HG02852 (cell line): ENCODE data around the gene PALS2.

Experiments used
- ATAC-seq: cut with Tn5 transposase; IDR thresholded peaks from one replicate; pipeline ENCODE4 v1.9.1; 2021; ENCODE audit warnings: mild to moderate bottlenecking, moderate library complexity; ENCODE audit not compliant: unreplicated experiment

PALS2 gene

DNA sequence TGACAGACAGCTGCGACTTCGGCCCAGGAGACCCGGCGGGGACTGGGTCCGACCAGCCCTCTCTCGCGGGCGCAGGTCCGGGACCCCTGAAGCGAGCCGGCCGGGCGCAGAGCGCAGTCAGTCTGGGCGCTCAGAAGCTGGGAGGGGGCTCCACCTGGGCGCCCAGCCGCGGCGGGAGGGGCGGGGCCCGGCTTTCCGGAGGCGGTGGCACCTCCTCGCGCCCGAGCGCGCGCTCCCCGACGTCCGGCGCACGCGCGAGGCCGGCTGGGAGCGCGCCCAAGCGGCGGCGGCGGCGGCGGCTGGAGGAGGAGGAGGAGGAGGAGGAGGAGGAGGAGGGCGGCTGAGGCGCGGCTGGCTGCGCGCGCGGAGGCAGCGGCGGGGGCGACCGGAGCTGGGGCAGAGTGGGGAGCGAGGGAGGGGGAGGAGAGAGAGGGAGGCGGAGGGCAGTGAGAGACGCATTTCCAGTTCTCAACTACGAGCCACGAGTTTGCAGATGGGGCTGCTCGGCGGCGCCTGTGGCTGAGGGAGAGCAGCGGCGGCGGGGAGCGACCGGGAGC, at the start of gene PALS2:
PALS2 (plus strand) TSS at position 456 of the 557 bp plus-strand sequence. CDS start 50,216 bp downstream, outside the sequence.
- ATAC-seq, result peak; percentile 42

- ATAC-seq, result no peak
Measured at GRCh38 chr7:24531255-24531654, 42.0 kb upstream of the PALS2 start.

DNA sequence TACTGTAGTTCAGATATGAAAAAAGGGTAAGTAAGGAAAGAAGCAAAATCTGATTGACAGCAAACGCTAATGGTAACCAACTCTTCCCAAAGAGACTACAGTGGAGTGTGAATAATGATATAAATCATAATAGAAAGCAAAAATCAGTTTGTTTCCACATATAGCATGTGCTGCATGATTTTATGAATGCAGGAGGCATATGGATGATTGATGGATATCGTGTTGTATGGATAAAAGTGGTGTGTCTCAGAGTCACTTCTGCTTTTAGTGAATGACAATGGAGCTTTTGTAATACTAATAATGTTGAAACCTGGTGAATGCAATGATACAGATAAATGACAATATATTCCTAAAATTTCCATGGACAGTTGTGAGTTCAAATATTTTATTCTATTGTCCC, 36.6 kb upstream of the PALS2 start:
- ATAC-seq, result no peak

DNA sequence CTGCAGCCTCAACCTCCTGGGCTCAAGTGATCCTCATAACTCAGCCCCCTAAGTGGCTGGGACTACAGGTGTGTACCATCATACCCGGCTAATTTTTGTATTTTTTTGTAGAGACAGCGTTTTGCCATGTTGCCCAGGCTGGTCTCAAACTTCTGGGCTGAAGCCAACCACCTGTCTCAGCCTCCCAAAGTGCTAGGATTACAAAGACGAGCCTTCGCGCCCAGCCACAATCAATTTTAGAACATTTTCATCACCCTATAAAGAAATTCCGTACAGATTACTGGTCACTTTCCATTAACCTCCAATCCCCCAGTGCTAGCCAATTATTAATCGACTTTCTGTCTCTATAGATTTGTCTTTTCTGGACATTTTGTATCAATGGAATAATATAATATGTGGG, 32.3 kb upstream of the PALS2 start:
- no peak for ATAC-seq

DNA sequence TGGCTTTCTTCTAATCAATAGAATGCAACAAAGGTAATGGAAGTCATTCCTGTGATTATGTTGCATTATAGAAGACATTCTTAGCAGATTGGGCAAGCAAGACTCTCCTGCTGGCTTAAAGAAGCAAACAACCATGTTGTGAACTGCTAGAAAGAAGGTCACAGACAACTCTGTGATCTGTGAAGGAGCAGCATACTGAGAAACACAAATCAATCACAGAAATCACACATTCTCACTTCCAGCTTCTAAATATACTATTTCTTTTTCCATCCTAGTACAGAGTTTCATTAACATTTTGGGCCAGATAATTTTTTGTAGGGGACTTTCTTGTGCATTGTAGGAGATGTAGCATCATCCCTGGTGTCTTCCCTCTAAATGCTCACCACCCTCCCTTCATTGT, 28.0 kb upstream of the PALS2 start:
- ATAC-seq, result no peak

- ATAC-seq, result no peak
Measured at GRCh38 chr7:24548390-24548789, 24.9 kb upstream of the PALS2 start.

GRCh38 chr7:24549991-24550390, 23.3 kb upstream of the PALS2 start:
- no peak for ATAC-seq

- no peak for ATAC-seq
Measured at GRCh38 chr7:24555184-24555583, 18.1 kb upstream of the PALS2 start.

DNA sequence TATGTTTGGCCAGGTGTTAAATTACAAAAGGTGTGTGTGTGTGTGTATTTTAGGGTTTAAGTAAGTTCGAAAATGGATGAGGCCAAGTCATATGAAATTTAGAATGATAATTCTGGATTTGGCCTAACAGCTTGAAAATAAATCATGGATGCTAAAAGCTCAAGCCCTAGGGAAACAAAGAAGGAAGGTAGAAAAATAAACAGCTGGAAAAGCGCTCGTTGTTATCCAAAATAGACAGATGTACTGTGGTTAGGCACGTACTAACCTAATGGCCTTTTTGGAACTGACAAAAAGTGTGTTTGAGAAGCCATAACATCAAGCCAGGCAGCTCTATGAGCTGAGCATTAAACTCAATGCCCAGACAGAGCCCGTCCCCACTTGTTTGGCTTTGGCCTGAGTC, 17.5 kb upstream of the PALS2 start:
- no peak for ATAC-seq

DNA sequence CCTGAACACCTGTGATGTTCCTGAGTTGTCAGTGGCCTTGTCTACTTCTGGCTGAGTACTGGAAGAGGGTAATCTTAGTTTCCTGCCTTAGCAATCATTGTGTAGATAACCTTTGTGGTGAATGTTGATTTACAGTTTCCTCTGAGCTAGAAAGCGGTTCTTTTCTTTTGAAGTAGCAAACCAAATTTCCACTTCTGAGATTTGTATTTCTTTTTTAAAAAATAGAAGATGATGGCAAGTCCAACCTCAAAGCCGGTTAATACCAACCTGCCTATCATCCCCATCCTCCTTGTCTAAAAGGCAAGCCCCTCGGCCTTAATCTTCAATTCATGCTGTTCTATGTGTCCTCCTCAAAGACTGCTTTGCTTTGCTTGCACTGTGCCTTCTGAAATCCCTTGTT, 12.5 kb upstream of the PALS2 start:
- ATAC-seq, result no peak

- no peak for ATAC-seq
Measured at GRCh38 chr7:24566274-24566673, 7.0 kb upstream of the PALS2 start.

GRCh38 chr7:24570983-24571382, 2.3 kb upstream of the PALS2 start:
- no peak for ATAC-seq

- no peak for ATAC-seq
Measured at GRCh38 chr7:24572016-24572392, 1.2 kb upstream of the PALS2 start.

- no peak for ATAC-seq
Measured at GRCh38 chr7:24572393-24572996, 757 bp upstream of the PALS2 start.

GRCh38 chr7:24573554-24574338, 494 bp downstream of the PALS2 start:
- peak; percentile 37 for ATAC-seq

DNA sequence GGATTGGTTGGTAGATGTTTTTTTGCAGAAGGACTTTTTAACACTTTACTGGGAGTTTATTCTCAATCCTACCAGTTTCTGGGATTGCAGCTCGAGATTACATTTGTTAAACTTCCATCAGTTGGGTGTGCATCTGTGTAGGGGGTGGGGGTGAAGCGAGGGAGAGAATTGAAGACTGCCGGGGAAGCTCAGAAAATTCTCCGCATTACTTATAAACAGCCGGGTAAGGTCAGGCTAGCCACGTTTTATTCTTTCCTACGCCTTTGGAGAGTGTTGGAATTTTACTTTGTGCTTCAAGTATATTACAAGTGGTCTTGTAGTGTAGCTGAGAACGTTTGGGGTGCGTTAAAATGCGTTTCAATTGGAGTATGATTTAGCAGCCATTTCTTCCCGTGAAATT, 1.1 kb downstream of the PALS2 start:
- no peak for ATAC-seq

DNA sequence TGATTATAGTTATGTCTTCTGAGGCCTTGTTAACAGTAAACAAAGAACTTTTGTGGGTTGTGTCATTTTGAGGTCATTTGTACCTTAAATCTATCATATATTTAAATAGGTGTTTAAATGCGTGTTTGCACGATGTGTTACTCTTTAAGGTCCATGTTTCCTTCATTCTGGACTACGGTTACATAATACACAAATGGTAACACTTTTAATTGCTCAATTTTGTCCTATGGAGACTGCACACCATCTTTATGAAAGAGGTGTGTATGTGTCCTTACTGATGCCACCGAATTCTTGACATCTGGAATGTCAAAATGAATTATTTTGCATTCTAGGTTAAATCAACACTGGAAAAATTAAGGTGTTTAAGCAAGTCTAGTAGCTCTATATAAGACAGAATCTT, 1.7 kb downstream of the PALS2 start:
- no peak for ATAC-seq

- ATAC-seq, result no peak
Measured at GRCh38 chr7:24576171-24577025, 3.1 kb downstream of the PALS2 start.

DNA sequence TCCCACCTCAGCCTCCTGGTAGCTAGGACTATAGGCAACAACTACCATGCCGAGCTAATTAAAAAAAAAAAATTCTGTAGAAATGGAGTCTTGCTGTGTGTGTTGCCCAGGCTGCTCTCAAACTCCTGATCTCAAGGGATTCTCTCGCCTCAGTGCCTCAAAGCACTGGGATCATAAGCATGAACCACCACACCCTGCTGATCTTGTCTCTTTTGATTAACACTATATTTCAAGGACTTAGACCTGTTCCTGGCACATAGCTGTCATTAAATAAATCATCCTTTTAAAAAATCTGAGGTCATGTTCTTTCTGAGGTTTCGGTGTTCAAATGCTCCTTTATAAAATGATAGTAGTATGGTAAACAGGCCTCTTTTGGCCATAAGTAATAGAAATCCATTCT, 4.8 kb downstream of the PALS2 start:
- no peak for ATAC-seq

GRCh38 chr7:24580283-24580946, 7.2 kb downstream of the PALS2 start:
- ATAC-seq, result no peak

DNA sequence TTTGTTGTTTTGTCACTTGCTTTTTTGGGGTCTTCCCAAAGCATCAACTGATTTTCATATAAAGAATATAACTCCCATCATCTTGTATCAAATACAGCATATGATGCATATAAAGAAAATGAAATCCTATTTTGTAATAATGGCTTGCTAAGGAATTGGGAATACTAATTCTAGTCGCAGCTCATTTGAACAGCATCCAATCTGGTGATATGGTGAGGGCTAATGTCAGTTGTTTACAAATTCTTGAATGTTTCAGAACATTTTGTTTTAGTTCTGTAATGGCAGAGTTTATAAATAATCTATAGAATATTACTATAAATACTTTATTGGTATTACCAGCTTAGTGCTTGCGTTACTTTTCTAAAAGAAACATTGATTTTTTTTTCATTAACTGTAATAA, 8.9 kb downstream of the PALS2 start:
- no peak for ATAC-seq
